NCI-H2171 (cell line): Measurements from ENCODE around the gene PARP4.
"Not testable (repeated sequence)": the region's sequence is repeated elsewhere in the genome, so short reads cannot be mapped to it uniquely, and the experiment has no call there.

Experiments
- DNase-seq: peaks from one replicate; lab custom pipeline; 2025; lab: John Stamatoyannopoulos, UW

The PARP4 gene

DNA sequence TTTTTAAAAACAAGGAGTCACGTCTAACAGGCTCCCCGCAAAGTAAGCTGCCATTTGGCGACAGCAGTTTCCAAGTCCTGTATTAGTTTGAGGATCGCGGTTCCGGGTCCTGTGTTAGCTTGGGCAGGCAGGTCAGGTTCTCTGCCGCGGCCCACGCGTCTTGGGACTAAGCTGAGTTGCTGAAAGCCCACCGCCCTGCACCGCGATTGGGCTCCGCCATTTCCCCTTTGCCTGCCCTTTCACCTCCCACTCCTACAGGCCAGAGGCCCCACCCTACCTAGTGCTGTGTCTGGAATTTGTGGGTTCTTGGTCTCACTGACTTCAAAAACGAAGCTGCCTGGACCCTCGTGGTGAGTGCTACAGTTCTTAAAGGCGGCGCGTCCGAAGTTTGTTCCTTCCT is 6.8 kb downstream of the PARP4 start:
- no peak for DNase-seq

DNA sequence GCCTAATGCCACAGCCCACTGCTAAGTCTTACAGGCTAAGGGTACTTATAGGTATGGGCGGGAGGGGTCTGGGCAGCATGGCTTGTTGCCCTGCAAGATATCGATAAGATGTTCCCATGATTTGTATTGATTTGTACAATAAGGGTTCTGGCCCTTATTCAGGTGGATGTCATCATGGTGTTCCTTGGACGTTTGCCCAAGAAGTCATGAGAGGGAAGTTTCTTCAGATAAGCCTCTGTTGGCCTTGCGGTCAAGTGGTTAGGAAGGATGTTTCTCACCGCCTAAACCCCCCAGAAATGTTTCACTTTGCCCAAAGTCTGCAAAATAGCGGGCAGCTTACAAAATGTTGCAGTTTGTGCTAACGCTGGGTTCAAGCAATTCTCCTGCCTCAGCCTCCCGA is 7.3 kb downstream of the PARP4 start:
- no peak for DNase-seq

- no peak for DNase-seq
Measured at GRCh38 chr13:24503379-24503696, 9.2 kb downstream of the PARP4 start.

DNA sequence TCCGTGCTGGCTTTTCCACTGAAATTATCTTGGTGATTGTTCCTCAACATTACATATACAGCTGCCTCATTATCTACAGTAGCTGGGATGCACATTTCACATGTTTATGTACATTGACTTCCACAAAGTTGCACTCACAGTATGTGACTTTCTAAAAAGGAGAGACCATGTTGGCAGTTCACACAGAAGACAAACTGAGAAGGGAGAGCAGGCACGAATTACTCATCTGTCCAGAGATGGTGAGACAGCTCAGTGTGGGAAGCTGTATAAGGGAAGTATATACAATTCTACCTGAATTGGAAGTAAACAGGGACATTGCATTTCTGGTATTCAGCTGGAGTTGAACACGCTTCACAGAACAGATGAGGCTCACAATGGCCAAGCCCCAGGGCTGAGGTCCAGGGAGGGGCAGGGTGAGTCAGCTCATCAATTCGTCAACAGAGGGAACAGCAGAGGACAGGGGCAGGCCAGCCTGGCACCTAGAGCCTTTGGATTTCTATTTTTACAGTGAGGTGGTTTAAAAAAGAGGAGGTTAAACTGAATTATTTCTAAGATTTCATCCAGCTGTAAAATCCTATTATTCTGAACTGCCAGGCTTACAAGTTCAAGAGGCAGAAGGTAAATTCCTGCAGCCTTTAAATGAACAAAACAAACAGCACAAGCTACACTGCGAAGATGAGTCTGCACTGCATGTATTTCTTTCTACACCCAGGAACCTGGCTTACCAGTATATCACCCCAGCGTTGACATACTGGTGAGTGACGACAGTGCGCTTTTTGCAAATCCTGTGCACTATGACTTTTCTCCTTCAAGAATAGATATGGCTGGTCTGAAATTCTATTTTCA is 9.8 kb downstream of the PARP4 start:
- no peak for DNase-seq

- DNase-seq: no peak
Measured at GRCh38 chr13:24500977-24501376, 11.6 kb downstream of the PARP4 start.

DNA sequence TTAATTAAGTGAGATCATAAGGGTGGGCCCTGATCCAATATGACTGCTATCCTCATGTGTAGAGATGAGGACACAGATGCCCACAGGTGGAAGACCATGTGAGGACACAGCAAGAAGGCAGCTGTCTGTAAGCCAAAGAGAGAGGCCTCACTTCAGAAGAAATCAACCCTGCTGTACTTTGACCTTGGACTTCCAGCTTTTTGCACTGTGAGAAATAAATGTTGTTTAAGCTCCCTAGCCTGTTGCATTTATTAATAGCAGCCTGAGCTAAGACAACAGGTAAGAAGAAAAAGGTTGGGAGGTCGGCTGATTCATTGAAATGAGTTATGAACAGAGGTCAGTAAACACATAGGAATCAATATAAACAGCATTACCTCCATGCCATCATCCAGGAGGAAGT is 14.8 kb downstream of the PARP4 start:
- DNase-seq: no peak

- not testable (repeated sequence) for DNase-seq
Measured at GRCh38 chr13:24496295-24496694, 16.3 kb downstream of the PARP4 start.

GRCh38 chr13:24495151-24495729 is 17.3 kb downstream of the PARP4 start:
- DNase-seq: no peak

- no peak for DNase-seq
Measured at GRCh38 chr13:24493356-24493755, 19.2 kb downstream of the PARP4 start.

DNA sequence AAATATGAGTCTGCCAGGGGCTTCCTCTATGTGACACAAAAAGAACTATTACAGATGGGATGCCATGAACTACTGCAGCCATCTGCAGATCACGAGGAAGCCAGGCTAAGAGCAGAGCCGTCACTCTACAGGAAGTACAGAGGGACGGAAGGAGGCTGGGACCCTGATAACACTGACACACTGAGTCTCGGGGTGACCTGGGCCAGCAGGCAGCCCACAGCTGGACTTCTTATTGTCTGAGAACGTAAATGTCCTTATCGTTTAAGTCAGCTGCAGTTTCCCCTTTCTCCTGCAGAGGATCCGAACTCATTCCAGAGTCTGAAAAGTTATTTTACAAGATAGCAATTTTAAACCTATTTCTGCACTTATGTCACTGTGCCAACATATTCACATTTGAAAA is 20.7 kb downstream of the PARP4 start:
- no peak for DNase-seq

DNA sequence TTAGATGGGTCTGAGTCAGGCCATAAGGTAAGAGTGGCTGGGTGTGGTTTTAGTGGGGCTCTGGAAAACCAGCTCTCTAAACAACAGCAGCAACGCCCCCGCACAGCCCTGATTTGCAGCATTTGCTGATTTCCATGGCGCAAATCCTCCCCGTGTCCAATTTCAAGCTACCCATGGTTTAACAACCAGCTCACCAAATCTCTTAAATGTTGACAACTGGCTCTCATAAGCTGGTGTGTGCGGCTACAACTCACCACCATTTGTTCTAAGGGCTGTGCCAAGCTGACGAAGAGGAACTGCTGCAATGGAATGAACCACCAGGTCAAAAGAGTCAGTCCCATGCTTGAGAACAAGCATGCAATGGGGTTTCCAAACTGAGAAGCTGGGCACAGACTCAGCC is 22.9 kb downstream of the PARP4 start:
- DNase-seq: no peak

GRCh38 chr13:24488092-24488491 is 24.5 kb downstream of the PARP4 start:
- DNase-seq: not testable (repeated sequence)

DNA sequence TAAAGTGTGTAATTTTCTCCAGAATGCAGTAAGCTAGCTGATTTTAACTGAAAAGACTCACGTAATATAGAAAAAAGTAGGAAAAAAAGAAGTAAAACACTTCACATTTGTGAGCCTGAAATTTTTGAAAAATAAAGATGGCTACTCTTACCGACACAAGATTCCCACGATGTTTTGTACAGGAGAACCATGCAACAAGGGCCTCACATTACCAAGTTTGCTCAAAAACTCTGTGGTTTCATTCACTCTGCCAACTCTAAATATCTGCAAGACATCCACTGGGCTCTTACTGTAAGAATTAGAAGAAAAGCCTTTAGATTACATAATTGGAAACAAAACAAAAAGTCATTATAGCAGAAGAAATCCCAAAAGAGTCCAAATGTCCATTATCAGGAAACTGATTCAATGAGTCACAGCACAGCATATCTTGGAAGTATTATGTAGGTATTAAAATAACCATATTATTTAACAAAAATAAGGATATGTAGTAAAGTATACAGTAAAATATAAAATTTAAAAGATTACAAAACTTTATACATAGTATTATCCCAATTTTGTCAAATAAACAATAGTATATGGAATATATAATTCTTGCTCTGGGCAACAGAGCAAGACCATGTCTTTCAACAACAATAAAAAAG is 26.4 kb downstream of the PARP4 start:
- DNase-seq: not testable (repeated sequence)

- DNase-seq: no peak
Measured at GRCh38 chr13:24473686-24474085, 38.9 kb downstream of the PARP4 start.

- not testable (repeated sequence) for DNase-seq
Measured at GRCh38 chr13:24472129-24472528, 40.4 kb downstream of the PARP4 start.

- DNase-seq: no peak
Measured at GRCh38 chr13:24463078-24463477, 49.5 kb downstream of the PARP4 start.

- no peak for DNase-seq
Measured at GRCh38 chr13:24460256-24460655, 52.3 kb downstream of the PARP4 start.

DNA sequence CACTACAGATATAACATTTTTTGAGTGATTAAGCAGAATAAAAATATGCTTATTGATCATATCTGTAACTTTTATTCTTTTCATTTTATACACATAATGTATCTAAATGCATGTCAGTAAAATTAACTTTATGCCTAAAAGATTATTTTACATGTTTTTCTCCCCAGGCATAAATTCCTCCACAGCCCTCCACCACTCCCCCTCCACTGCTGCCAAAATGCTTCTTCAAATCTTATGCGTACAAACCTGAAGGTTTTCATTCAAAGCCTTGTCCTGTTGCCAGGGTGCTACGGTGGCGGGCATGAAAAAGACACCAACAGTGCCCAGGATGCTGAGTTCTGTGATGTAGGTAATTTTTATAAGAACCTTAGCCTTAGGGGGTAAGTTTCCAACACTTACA is 52.9 kb downstream of the PARP4 start:
- DNase-seq: no peak

GRCh38 chr13:24459234-24459633 is 53.3 kb downstream of the PARP4 start:
- no peak for DNase-seq

GRCh38 chr13:24458736-24459135 is 53.8 kb downstream of the PARP4 start:
- no peak for DNase-seq

GRCh38 chr13:24456396-24456795 is 56.2 kb downstream of the PARP4 start:
- no peak for DNase-seq

DNA sequence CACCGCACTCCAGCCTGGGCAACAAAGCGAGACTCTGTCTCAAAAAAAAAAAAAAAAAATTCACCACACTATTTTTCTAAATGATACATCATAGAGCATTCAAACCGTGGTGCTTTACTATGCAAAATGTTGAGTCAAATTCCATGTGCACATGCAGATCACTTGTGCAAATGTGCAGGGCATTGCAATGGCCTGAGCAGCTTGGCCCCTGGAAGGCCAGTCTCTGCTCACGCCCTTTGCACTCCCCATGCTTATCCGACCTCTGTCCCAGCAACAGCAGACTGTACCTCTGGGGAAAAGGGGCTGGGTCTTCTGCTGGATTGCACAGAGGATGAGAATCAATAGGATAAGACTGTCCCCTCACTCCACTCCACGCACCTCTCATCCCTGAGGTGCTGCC is 58.5 kb downstream of the PARP4 start:
- no peak for DNase-seq

- DNase-seq: no peak
Measured at GRCh38 chr13:24452044-24452443, 60.5 kb downstream of the PARP4 start.
